ENCODE measurements around the gene WNT5A.

The WNT5A gene

DNA sequence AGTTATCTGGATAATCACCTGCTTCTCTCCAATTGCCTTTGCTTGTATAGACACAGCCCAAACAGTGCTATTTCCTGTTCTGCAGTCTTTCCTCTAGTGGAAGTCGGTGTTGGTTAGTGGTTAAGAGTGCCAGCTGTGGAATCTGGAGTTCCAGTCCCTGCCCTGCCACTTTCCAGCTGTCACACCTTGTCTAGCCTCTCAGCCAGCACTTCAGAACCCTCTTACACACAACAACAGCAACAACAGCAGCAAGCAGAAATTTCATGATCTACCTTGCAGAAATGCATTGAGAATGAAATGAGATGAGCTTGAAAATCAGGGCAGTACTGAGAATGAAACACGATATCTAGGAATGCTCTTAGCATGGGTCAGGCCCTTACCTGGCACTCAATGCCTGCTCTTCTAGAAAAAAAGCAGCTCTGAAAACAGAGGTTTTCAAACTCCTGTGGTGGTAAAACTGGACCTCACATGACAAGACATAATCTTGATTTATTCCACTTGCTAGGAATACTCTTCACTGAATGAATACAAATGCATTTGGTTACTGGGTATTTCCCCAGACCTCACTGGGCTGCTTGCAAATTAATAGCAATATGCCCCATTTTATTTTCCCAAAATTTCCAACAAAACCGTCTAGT, 3.3 kb upstream of the WNT5A start:
- no peak overlapping the region for H3K27ac Mint-ChIP-seq
- DNase-seq: no peak
- no peak overlapping the region for H3K4me3 Mint-ChIP-seq
- peaks cover 42% of the 10 kb centered on the region for H3K4me1 Mint-ChIP-seq
- peaks cover 78% of the 10 kb centered on the region for H3K27me3 Mint-ChIP-seq
- ATAC-seq: no peak
- H3K9me3 Mint-ChIP-seq: no peaks in the 10 kb centered on the region

DNA sequence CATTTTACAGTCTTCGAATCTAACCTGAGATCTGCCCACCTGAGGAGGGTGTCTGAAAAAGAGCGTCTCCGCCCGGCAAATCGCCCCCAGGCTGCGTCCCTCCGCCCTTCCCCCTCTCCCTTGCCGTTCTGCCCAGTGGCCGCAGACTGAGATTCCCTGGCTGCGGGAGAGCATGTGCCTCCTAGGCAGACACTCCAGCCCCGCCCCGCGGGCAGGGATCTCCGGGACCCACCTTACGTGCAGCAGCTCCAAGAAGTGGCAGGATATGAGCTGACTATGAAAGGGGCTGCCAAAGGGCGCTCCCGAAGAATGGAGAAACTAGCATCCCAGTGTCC, 2.7 kb upstream of the WNT5A start:
- DNase-seq (no peak), ATAC-seq (no peak)
- Mint-ChIP-seq H3K27me3 (peaks cover 84% of the 10 kb centered on the region), H3K4me1 (peaks cover 48% of the 10 kb centered on the region), H3K9me3 (no peaks in the 10 kb centered on the region), H3K4me3 (peak overlapping the region in 1 of 2 donors; percentile 44), H3K27ac (peak overlapping the region in 1 of 2 donors; percentile 89)

DNA sequence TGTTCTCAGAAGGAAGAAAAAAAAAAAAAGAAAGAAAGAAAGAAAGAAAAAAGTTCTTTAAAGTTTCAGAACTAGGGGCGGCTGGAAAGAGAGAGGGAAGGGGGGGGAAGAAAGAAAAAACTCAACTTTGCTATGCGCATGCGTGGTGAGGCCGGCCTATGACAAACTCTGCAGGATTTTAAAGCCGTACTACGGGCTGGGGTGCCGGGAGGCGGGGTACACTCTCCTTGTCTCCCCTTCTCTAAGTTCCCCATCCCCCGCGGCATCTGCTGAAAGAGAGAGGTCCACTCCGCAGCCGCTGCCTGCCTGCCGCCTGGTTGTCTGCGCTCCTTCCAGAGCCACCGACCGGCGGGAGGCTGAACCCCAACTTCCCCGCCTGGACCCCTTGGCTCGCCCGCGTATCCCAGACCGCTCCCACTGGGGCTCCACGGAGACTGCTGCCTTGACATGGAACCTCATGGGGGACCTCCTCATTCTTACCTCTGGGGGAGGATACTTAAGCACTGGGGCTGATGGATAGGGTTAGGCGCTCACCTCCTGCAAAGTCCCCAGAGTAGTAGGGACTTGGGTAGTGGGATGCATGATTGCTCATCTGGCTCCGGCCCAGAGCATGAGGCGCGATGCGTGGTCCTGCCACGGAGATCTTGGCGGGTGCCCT, 1.4 kb upstream of the WNT5A start:
- no peak for ATAC-seq
- DNase-seq: peak; percentile 16 to 33
- peak overlapping the region in 1 of 2 donors; percentile 86 for H3K27ac Mint-ChIP-seq
- H3K27me3 Mint-ChIP-seq: peaks cover 96% of the 10 kb centered on the region
- H3K4me1 Mint-ChIP-seq: peaks cover 60% of the 10 kb centered on the region
- H3K9me3 Mint-ChIP-seq: no peaks in the 10 kb centered on the region
- H3K4me3 Mint-ChIP-seq: peak overlapping the region; percentile 72 to 73

DNA sequence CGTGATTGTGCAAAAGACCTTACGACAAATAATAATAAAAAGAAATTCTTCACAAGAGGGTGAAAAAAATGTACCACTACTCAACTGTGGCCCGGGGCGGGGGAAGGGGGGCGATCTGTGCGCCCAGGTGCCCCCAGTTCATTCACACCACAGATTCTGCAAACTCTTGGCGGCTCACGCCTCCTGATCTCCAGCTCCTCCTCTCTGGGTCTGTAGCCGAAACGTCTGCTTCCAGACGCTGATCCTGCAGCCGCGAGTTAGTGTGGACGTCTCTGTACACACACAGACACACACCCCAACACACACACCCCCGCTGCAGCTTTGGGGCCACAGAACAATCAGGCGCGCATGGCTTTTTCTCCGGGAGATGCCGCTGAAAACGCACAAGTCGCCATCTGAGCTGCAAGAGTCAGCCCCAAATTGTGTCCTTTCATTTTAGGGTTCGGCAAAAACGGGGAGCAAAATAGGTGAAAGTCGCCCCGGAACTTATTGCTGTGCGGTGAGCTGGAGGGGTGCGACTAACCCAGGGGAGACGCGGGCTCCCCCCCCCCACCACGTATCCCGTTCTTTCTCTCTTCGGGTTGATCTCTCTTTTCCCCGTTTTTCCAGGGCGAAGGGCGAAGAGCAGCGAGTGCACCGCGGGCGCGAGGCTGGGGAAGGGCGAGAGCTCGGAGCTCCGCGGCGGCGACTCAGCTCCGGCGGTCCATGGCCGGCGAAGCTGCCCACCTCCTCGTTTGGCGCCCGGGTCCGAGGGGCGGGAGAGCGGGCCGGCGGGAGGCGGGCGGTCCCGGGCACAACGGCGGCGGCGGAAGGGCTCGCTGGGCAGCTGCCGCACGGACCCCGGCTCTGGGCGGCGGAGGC, 505 bp upstream of the WNT5A start:
- DNase-seq (peak; percentile 16 to 26), ATAC-seq (peak; percentile 5)

DNA sequence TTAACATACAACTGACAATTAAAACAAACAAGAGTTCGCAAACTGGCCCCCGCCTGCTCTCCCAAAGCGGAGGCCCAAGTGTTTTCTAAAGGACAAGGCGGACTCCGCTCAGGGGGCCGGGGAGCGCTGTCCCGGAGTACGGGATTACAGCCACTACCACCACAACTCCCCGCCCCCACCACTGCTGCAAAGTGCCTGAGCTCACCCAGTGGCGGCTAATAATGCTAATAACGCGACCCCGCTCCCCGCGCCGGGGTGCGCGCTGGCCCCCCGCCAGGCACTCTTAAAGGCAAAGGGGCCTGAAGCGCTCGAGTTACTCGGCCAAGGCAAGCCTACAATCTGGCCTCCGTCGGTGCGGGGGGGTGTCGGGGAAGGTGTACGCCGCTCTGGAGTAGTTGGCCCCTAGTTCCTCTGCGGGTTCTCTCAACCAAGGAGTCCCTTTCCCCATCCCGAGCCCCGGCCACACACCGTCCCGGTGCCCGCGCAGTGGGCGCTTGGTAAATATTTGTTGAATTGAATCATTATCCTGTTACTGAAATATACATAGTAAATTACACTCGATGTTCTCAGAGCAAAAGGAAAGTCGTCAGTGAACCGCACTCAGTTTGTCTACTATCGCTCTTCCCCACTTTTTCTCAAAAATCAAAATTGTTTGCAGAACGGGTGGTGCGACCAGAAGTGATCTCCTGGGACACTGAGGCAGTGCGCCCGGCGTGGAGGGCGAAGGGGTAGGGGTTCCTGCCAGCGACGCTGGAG, 827 bp downstream of the WNT5A start:
- no peak for ATAC-seq
- H3K4me1 Mint-ChIP-seq: peaks cover 79% of the 10 kb centered on the region
- H3K4me3 Mint-ChIP-seq: peak overlapping the region; percentile 83 to 85
- peaks cover 96% of the 10 kb centered on the region for H3K27me3 Mint-ChIP-seq
- no peak overlapping the region for H3K27ac Mint-ChIP-seq
- no peaks in the 10 kb centered on the region for H3K9me3 Mint-ChIP-seq
- DNase-seq: peak; percentile 1 to 9

More for the DNA sequence above, 505 bp upstream of the WNT5A start:
- peaks cover 69% of the 10 kb centered on the region for H3K4me1 Mint-ChIP-seq
- H3K27ac Mint-ChIP-seq: peak overlapping the region in 1 of 2 donors; percentile 7
- H3K4me3 Mint-ChIP-seq: peak overlapping the region; percentile 83 to 85
- no peaks in the 10 kb centered on the region for H3K9me3 Mint-ChIP-seq
- peaks cover 96% of the 10 kb centered on the region for H3K27me3 Mint-ChIP-seq

DNA sequence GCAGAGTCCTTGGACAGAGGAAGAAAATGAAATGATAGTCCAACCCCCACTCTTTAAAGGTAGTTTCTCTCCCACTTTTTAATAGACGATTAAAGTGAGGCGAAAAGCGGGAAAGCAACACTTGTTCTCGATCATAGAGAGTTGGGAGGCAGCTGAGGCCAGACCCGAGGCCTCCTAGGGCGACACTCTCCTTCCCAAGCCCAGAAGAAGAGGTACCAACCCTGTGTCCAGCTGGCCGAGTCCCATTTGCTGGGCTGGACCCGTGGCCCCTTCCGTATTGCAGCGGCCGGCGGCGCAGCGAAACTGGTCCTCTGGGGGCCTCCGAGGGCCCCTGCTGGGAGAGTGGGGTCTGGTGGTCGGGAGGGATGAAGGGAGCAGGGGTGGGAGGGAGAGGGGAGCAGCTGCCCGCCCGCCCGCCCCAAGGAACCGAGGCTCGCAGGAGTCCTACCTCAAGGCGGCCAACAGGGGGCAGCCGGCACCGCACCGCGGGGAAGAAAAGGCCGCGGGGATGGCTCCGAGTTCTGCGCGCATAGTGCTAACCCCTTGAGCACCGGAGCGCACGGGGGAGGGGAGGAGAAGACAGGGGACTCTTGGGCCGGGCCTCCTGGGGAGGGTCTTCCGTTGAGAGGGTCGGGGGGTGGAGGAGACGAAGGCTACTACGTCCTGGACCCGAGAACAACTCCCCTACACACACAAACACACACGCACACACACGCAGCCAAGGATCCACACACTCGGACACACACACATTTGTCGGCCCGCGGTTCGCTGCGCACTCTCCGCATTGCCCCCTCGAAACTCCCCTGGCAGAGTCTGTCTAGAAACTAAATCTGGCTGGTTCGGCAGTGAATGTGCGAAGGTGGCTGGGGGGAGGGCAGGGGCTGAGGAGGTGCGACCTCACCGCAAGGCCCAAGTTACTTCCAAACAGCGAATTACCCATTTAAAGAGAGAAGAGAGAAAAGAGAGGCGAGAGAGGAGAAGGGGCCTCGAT, 2.0 kb downstream of the WNT5A start:
- peak; percentile 64 to 70 for DNase-seq
- H3K27me3 Mint-ChIP-seq: peaks cover 100% of the 10 kb centered on the region
- no peaks in the 10 kb centered on the region for H3K9me3 Mint-ChIP-seq
- ATAC-seq: peak; percentile 74
- no peak overlapping the region for H3K27ac Mint-ChIP-seq
- peak overlapping the region; percentile 39 to 56 for H3K4me3 Mint-ChIP-seq
- H3K4me1 Mint-ChIP-seq: peaks cover 80% of the 10 kb centered on the region

DNA sequence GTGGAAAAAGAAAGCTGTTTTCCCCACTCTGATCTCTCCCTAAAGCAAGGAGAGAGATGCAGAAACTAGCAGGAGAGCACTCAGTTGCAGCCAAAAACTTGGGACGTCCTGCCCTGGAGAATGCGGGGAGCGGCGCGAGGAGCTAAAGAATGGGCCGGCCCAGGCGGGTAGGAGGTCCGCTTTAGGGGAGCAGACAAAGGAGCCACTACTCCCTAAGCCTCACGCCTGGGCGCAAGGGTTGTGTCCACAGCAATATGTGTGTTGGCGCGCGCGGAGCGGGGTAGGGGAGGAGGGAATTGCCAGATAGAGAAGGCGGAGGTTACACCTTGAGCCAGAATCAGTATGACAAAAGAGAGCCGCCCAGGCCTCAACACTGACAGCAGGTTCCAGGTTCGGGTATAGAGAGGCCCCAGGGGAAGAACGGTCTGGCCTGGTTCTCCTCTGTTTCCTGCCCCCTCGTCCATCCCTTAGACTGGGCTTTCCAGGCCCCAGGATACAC, 2.9 kb downstream of the WNT5A start:
- Mint-ChIP-seq H3K9me3 (no peaks in the 10 kb centered on the region), H3K27me3 (peaks cover 100% of the 10 kb centered on the region), H3K4me3 (no peak overlapping the region), H3K4me1 (peaks cover 73% of the 10 kb centered on the region), H3K27ac (no peak overlapping the region)
- DNase-seq (no peak), ATAC-seq (no peak)

DNA sequence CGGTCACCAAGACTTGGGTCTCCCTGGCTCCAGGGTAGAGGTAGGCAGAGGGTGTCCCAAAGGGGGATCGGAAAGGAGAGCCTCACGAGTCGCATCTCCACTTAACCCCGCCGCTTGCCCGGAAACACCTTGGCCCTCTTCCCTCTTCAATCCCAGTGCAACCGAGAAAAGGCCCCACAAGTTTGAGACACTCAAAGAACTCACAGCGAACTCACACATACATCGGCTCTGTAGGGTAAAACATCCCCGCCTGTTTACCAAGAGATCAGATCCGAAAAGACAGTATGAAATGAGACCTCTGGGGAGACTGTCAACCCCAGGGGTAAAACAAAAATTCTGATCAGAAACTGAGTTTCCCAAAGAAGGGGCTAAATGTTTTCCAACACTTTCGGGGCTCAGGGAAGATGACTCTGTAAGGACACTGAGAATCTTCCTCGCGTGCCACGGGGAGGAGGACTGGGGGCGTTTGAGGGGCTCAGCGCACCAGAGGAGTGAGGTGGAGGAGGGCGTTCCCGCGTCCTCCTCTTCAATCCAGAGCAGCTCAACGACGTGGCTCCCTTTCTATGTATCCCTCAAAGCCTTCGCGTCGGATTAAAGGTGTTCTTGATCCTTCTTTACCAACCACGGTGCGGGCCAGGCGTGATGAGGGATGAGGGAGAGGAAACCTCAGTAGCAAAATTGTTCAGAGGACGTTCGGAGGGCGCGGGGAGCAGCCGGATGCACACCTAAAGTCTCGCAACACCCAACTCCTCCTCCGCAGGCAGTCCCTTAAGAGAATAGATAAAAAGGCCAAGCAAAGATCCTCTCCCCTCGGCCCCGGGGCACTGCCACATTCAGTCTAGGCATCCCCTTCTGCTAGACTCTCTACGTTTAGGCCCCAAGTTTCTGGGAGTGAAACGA, 3.7 kb downstream of the WNT5A start:
- peaks cover 92% of the 10 kb centered on the region for H3K27me3 Mint-ChIP-seq
- H3K27ac Mint-ChIP-seq: peak overlapping the region in 1 of 2 donors; percentile 6
- H3K9me3 Mint-ChIP-seq: no peaks in the 10 kb centered on the region
- no peak for ATAC-seq
- peak in 1 of 2 donors; percentile 10 for DNase-seq
- peak overlapping the region; percentile 28 to 32 for H3K4me3 Mint-ChIP-seq
- H3K4me1 Mint-ChIP-seq: peaks cover 65% of the 10 kb centered on the region

DNA sequence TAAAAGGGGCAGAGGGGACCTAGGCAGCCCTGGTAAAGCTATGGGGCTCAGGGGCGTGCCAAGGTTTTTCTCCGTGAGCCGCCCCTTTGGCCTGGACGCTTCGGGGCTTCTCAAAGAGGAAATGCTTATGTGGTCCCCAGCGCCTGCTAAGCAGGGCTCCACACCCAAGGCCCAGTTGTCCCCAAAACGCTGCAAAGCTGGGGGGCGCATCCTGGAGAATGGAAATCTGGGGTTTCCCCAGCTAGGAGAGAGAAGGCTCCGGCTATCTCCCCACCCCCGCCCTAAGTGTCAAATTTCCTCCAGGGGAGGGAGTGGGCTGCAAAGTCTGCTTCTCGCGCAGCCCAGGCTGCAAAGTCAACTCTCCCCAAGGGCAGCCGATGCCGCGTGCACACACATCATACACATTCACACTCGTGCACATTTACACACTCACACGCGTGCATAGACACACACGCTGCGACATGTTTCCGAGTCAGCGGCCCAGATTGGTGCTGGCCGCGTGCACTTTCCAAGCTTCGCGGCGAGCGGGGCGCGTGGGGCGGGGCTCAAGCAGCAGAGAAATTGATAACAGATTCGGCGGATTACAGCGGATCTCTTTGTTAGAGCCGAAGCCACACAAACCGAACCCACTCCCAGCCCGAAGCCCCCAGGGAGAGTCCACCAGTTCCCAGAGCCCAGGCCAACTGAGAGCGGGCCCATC, 4.5 kb downstream of the WNT5A start:
- Mint-ChIP-seq H3K9me3 (no peaks in the 10 kb centered on the region), H3K27ac (no peak overlapping the region), H3K27me3 (peaks cover 90% of the 10 kb centered on the region), H3K4me3 (peak overlapping the region in 1 of 2 donors; percentile 42), H3K4me1 (peaks cover 58% of the 10 kb centered on the region)
- ATAC-seq: peak; percentile 15
- DNase-seq: no peak

DNA sequence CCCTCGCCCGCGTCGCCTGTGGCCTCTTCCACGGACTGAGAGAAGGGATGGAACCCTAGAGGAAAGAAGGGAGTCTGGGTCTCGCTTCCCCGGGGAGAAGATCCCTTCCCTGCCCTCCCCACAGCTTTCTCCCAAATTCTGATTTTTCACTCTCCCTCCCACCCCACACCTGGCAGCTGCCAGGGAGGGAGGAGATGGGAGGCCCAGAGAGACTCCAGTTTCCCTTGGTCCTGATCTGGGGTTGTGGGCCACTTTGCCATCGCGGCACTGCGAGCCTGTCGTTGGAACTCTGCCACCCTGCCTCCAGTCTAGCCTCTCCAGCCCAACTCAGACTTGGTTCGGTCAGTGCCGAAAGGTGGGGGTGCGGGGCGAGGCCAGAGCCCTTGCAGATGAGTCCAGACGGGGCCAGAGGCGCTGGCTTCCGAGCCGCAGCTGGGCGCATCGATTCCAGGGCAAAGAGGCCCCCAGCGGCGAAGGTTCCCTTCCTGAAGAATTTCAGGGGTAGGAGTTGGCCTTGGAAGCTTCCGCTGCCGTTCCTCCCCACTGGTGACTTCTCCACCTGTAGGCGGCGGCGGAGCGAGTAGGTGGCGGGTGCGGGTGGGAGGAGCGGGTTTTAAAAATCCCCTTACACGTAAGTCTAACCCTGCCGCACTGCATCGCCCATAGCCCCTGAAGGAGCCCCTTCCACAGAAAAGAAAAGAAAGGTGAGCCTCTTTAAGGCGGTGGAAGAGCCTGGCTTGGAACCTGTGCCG, 5.2 kb downstream of the WNT5A start:
- Mint-ChIP-seq H3K9me3 (no peaks in the 10 kb centered on the region), H3K27ac (no peak overlapping the region), H3K27me3 (peaks cover 90% of the 10 kb centered on the region), H3K4me3 (no peak overlapping the region), H3K4me1 (peaks cover 51% of the 10 kb centered on the region)
- DNase-seq (peak in 1 of 2 donors; percentile 10), ATAC-seq (peak; percentile 4)

DNA sequence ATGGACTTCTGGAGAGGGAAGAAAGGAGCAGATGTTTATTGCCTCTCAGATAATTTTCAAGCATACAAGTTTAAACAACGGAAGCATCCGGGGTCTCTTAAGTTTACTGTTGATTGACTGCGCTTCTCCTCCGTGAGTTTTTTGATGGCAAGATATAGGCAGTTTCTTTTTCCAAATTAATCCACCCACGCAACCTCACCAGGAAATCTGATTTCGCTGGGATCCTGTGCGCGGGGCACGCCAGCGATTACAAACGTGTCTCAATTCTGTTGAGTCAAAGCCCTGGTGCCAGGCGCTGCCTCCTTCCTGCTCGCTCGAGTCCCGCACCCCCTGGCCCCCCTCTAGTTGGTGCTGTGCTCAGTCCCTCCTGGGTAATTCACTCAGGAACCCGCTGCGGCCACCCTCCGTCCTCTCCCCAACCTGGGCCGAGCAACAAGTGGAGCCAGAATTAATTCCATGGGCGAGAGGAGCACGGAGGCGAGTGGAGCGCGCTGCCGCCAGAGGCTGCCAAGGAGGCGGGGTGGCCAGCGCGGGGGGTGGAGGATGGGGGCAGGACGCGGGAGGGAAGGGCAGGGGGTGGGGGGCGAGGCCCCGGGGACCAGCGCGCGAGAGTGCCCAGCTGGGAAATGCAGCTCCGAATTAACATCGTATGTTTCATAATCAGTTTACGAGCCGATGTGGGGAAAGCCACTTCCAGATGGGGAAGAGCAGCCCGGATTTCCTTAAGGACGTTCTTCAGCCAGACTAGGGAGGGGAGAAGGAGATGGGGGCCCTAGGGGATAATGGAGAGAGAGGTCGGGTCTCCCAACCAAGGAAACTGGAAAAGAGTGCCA, 6.0 kb downstream of the WNT5A start:
- peaks cover 90% of the 10 kb centered on the region for H3K27me3 Mint-ChIP-seq

More for the DNA sequence above, 6.0 kb downstream of the WNT5A start:
- H3K27ac Mint-ChIP-seq: no peak overlapping the region
- ATAC-seq (no peak), DNase-seq (no peak)
- H3K4me1 Mint-ChIP-seq: peaks cover 43% of the 10 kb centered on the region
- H3K4me3 Mint-ChIP-seq: no peak overlapping the region
- no peaks in the 10 kb centered on the region for H3K9me3 Mint-ChIP-seq

Measured in stimulated activated naive CD8-positive, alpha-beta T cell treated with anti-CD3 and anti-CD28 coated beads, Interleukin-15, amount 100 ng/mL, for 72 hours (primary cell).